Thoracic aorta (tissue), 2 donors: Measurements from ENCODE around the gene CEP112. TPM values are rescaled to one million over a fixed set of nuclear protein-coding genes. Genes with fewer than 3 reads are reported as not detected.

Experiments
- ATAC-seq: fragments of 150-250 bp; one replicate; pipeline ENCODE4 v1.8.0; 2017; ENCODE audit warnings: low read depth; ENCODE audit not compliant: insufficient number of reproducible peaks, low FRiP score
- DNase-seq: peaks from one replicate; pipeline ENCODE4 v3.0.0-alpha.2; 2020; ENCODE audit warnings: low spot score
- H3K27ac ChIP-seq, 2 donors: fragments of 200-600 bp; sonication (generic); 1 replicate in 1 of 2; 2 replicates in 1 of 2; pipeline ENCODE4 v1.5.1; 2016; ENCODE audit warnings: mild to moderate bottlenecking in 2 of 2, moderate library complexity in 2 of 2
- H3K27me3 ChIP-seq: fragments of 200-600 bp; sonication (generic); replicated peaks from 2 replicates; pipeline ENCODE4 v1.6.0; 2016; ENCODE audit warnings: mild to moderate bottlenecking; ENCODE audit not compliant: insufficient read depth
- H3K36me3 ChIP-seq: fragments of 200-600 bp; sonication (generic); one replicate; pipeline ENCODE4 v1.5.1; 2016
- H3K4me1 ChIP-seq, 2 donors: fragments of 200-600 bp; sonication (generic); 1 replicate in 1 of 2; 2 replicates in 1 of 2; pipeline versions ENCODE4 v1.5.1 to v1.6.0; 2016; ENCODE audit warnings: low read depth in 2 of 2, mild to moderate bottlenecking in 1 of 2; ENCODE audit not compliant: control insufficient read depth in 1 of 2
- H3K4me3 ChIP-seq: fragments of 200-600 bp; sonication (generic); 2 replicates; pipeline ENCODE4 v1.5.1; 2016; ENCODE audit warnings: mild to moderate bottlenecking
- H3K9me3 ChIP-seq: fragments of 200-600 bp; sonication (generic); 2 replicates; pipeline ENCODE4 v1.5.1; 2016
- total RNA-seq, 2 donors: library from RNA; depleted of rRNA; stranded (reverse); fragments of >200 nt; gene quantifications; one replicate each; pipeline versions ENCODE4 v1.1.0 to v1.2.3, GENCODE V29; 2016
- TF ChIP-seq, protein P1 (sequence below): fragments of 200-600 bp; sonication (generic); IDR thresholded peaks from one replicate; pipeline ENCODE4 v1.5.1; 2019; ENCODE audit warnings: antibody characterized with exemption

The CEP112 gene
- total RNA-seq, 2 donors from 2014 or later = 13.4 to 19.0 TPM

DNA sequence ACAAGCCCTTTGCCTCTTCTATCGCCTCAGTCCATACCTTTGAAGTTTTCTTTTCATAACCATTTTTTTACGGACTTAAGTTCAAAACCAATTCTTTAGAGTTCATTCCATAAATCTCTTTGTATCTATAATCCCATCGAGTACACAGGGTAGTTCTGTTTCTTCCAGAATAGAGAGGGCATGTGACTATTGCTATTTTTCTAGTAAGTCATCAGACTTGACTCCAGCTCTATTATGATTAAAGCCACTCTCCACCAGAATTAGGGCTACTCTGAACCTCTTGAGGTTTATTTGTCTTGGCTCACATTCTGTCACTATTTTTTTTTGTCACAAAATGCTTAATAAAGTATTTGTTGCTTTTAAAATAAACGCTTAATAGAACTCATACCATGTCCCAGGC, 438.6 kb downstream of the CEP112 start:
- H3K27me3 ChIP-seq = no peaks in the 10 kb centered on the region
- TF ChIP-seq, protein P1, sequence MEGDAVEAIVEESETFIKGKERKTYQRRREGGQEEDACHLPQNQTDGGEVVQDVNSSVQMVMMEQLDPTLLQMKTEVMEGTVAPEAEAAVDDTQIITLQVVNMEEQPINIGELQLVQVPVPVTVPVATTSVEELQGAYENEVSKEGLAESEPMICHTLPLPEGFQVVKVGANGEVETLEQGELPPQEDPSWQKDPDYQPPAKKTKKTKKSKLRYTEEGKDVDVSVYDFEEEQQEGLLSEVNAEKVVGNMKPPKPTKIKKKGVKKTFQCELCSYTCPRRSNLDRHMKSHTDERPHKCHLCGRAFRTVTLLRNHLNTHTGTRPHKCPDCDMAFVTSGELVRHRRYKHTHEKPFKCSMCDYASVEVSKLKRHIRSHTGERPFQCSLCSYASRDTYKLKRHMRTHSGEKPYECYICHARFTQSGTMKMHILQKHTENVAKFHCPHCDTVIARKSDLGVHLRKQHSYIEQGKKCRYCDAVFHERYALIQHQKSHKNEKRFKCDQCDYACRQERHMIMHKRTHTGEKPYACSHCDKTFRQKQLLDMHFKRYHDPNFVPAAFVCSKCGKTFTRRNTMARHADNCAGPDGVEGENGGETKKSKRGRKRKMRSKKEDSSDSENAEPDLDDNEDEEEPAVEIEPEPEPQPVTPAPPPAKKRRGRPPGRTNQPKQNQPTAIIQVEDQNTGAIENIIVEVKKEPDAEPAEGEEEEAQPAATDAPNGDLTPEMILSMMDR = no peak
- H3K27ac ChIP-seq = no peak overlapping the region
- no peaks in the 10 kb centered on the region for H3K9me3 ChIP-seq
- ATAC-seq (no peak), DNase-seq (no peak)
- no peak overlapping the region for H3K4me3 ChIP-seq
- peaks cover 4 to 9% of the 10 kb centered on the region in 2 donors for H3K4me1 ChIP-seq
- no peaks in the 10 kb centered on the region for H3K36me3 ChIP-seq

DNA sequence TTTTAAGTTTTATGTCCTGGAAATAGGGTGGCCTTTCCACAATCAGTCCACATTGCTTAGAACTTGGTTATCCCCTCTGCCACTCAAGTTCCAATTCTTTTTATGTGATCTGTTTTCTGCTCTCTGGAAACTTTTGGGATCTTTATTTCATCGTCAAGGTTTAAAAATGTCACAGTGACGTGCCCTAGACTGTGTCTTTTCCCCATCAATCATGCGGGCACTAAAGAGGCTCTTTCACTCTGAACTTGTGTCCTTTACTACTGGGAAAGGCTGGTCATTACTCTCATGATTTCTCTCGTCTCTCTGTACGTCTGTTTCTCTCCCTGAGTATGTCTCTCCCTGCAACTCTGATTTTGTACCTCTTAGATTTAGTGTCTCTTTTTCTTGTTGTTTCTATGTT, 440.7 kb downstream of the CEP112 start:
- no peak for ATAC-seq

DNA sequence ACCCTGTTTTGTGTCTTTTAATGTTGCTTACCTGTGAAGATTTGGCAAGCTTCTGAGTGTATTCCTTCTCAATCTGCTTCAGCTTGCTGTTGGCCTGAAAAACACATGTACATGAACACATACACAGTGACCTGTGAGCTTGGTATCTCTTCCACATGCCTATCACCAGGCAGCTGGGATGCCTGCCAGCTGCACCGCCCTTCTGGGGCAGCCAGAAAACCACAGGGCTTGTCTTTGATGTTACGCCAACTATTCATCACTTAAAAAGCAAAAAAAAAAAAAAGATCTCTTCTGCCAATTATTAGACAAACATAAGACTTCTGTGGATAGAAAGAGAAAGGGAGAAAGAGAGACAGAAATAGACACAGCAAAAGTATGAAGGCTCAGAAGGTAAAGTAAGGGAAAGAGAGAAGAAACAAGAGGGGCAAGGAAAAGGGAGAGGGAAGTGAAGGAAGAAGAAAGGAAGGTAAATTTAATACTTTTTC, 441.3 kb downstream of the CEP112 start:
- Histone ChIP-seq H3K36me3 (no peaks in the 10 kb centered on the region), H3K4me3 (no peak overlapping the region), H3K4me1 (peaks cover 4 to 9% of the 10 kb centered on the region in 2 donors), H3K27ac (no peak overlapping the region), H3K27me3 (no peaks in the 10 kb centered on the region), H3K9me3 (no peaks in the 10 kb centered on the region)
- no peak for DNase-seq
- ATAC-seq = no peak
- TF ChIP-seq, protein P1 = no peak

More for the DNA sequence above, 440.7 kb downstream of the CEP112 start:
- no peak for DNase-seq
- Histone ChIP-seq H3K36me3 (no peaks in the 10 kb centered on the region), H3K9me3 (no peaks in the 10 kb centered on the region), H3K4me1 (peaks cover 4 to 9% of the 10 kb centered on the region in 2 donors), H3K27me3 (no peaks in the 10 kb centered on the region), H3K4me3 (no peak overlapping the region), H3K27ac (no peak overlapping the region)
- TF ChIP-seq, protein P1 = no peak

DNA sequence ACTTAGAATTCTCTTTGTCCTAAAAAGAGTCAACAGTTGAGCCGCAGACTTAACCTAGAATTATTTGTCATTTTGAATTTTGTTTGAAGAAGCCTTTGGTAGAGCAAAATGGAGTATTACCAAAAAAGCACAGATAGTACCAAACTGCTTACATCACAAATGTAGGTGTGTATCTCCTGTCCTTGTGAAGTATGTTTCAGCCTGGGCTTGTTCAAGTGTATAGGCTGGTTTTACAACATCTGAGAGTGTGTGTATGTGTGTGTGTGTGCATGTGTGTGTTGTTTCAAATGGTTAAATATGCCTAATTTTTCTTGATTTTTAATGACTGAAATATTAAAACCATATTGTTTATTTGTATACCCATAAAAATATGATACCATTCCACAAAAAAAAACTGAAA, 441.8 kb downstream of the CEP112 start:
- no peak for DNase-seq
- Histone ChIP-seq H3K27ac (no peak overlapping the region), H3K27me3 (no peaks in the 10 kb centered on the region), H3K36me3 (no peaks in the 10 kb centered on the region), H3K9me3 (no peaks in the 10 kb centered on the region), H3K4me1 (peaks cover 4 to 9% of the 10 kb centered on the region in 2 donors), H3K4me3 (no peak overlapping the region)
- TF ChIP-seq, protein P1 = no peak
- no peak for ATAC-seq

DNA sequence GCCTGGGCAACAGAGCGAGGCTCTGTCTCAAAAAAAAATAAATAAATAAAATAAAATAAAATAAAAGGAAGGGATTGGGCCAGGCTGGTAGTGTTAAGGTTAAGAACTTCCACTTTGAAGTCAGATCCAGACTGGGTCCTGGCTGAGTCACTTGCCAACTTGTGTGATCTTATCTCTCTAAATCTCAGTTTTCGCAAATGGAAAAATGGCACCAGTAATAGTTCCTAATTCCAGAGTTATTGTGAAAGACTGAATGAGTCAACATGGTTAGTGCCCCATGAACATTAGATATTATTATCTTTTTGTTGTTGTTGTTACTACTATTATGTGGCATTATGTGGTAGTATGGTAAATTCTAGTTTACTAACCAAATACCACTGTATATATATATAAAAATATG, 442.5 kb downstream of the CEP112 start:
- no peak for ATAC-seq
- no peak for DNase-seq
- no peak overlapping the region for H3K27ac ChIP-seq
- TF ChIP-seq, protein P1 = no peak
- no peaks in the 10 kb centered on the region for H3K27me3 ChIP-seq
- no peak overlapping the region for H3K4me3 ChIP-seq
- no peaks in the 10 kb centered on the region for H3K36me3 ChIP-seq
- H3K4me1 ChIP-seq = peaks cover 4 to 9% of the 10 kb centered on the region in 2 donors
- H3K9me3 ChIP-seq = no peaks in the 10 kb centered on the region
